ENCODE data around the gene NEK5. TPM values are rescaled to one million over a fixed set of nuclear protein-coding genes. Genes with fewer than 3 reads are reported as not detected.

NEK5 gene
- polyA plus RNA-seq, 1 donor, result 2.3 TPM

- no peaks in the 10 kb centered on the region for H3K27me3 ChIP-seq (ENCODE audit: control insufficient read depth, insufficient read depth, low read length)
- H3K36me3 ChIP-seq (ENCODE audit: control insufficient read depth, insufficient read depth, low read length), result peaks cover 20% of the 10 kb centered on the region
- WGBS (ENCODE audit: insufficient coverage, low lambda C conversion rate), result no CpG with 5 or more reads among the region's 3 CpGs
Observed at GRCh38 chr13:52016296-52016695, 112.6 kb downstream of the NEK5 start.

GRCh38 chr13:52012512-52012836, 116.4 kb downstream of the NEK5 start:
- Histone ChIP-seq H3K27ac (ENCODE audit: low read length) (peak overlapping the region; percentile 30), H3K4me3 (ENCODE audit: low read length) (peak overlapping the region; percentile 88), H3K36me3 (ENCODE audit: control insufficient read depth, insufficient read depth, low read length) (peaks cover under 1% of the 10 kb centered on the region), H3K4me1 (ENCODE audit: control insufficient read depth, insufficient read depth, low read length) (no peaks in the 10 kb centered on the region), H3K27me3 (ENCODE audit: control insufficient read depth, insufficient read depth, low read length) (no peaks in the 10 kb centered on the region), H3K9me3 (ENCODE audit: control insufficient read depth, low read depth, low read length) (no peaks in the 10 kb centered on the region)
- DNase-seq, result no peak
- 0% methylated on average over 6 of the region's 8 CpGs for WGBS (ENCODE audit: insufficient coverage, low lambda C conversion rate)

More at GRCh38 chr13:52016296-52016695, 112.6 kb downstream of the NEK5 start:
- Histone ChIP-seq H3K4me1 (ENCODE audit: control insufficient read depth, insufficient read depth, low read length) (no peaks in the 10 kb centered on the region), H3K27ac (ENCODE audit: low read length) (no peak overlapping the region), H3K4me3 (ENCODE audit: low read length) (no peak overlapping the region), H3K9me3 (ENCODE audit: control insufficient read depth, low read depth, low read length) (no peaks in the 10 kb centered on the region)
- no peak for DNase-seq

GRCh38 chr13:52011632-52012511, 117.0 kb downstream of the NEK5 start, which contains the start of gene ALG11:
Gene ALG11, plus strand, starts transcription at chr13:52012398. Its CDS starts 21 bp downstream, at chr13:52012419.
- WGBS (ENCODE audit: insufficient coverage, low lambda C conversion rate), result no CpG with 5 or more reads among the region's 82 CpGs
- Histone ChIP-seq H3K4me1 (ENCODE audit: control insufficient read depth, insufficient read depth, low read length) (peaks cover 2% of the 10 kb centered on the region), H3K9me3 (ENCODE audit: control insufficient read depth, low read depth, low read length) (no peaks in the 10 kb centered on the region), H3K36me3 (ENCODE audit: control insufficient read depth, insufficient read depth, low read length) (no peaks in the 10 kb centered on the region), H3K27ac (ENCODE audit: low read length) (peak within 1 kb of the TSS; percentile 74), H3K4me3 (ENCODE audit: low read length) (peak within 1 kb of the TSS; percentile 88), H3K27me3 (ENCODE audit: control insufficient read depth, insufficient read depth, low read length) (no peaks in the 10 kb centered on the region)
- peak; percentile 98 to 99 for DNase-seq

- Histone ChIP-seq H3K36me3 (ENCODE audit: control insufficient read depth, insufficient read depth, low read length) (no peaks in the 10 kb centered on the region), H3K9me3 (ENCODE audit: control insufficient read depth, low read depth, low read length) (no peaks in the 10 kb centered on the region), H3K27me3 (ENCODE audit: control insufficient read depth, insufficient read depth, low read length) (no peaks in the 10 kb centered on the region), H3K4me1 (ENCODE audit: control insufficient read depth, insufficient read depth, low read length) (peaks cover 6% of the 10 kb centered on the region), H3K4me3 (ENCODE audit: low read length) (peak within 1 kb of the TSS; percentile 88), H3K27ac (ENCODE audit: low read length) (peak within 1 kb of the TSS; percentile 74)
- peak in 1 of 2 donors; percentile 66 for DNase-seq
- WGBS (ENCODE audit: insufficient coverage, low lambda C conversion rate), result no CpG with 5 or more reads among the region's 46 CpGs
Observed at GRCh38 chr13:52010890-52011631, 117.8 kb downstream of the NEK5 start, which contains the start of gene ATP7B. Gene ATP7B, minus strand, starts transcription at chr13:52011450. Its CDS starts 113 bp downstream, at chr13:52011337.

- peaks cover 15% of the 10 kb centered on the region for H3K4me1 ChIP-seq (ENCODE audit: control insufficient read depth, insufficient read depth, low read length)
- DNase-seq, result no peak
- no CpG with 5 or more reads among the region's 6 CpGs for WGBS (ENCODE audit: insufficient coverage, low lambda C conversion rate)
- H3K4me3 ChIP-seq (ENCODE audit: low read length), result no peak overlapping the region
- no peak overlapping the region for H3K27ac ChIP-seq (ENCODE audit: low read length)
- no peaks in the 10 kb centered on the region for H3K27me3 ChIP-seq (ENCODE audit: control insufficient read depth, insufficient read depth, low read length)
- H3K9me3 ChIP-seq (ENCODE audit: control insufficient read depth, low read depth, low read length), result no peaks in the 10 kb centered on the region
- H3K36me3 ChIP-seq (ENCODE audit: control insufficient read depth, insufficient read depth, low read length), result no peaks in the 10 kb centered on the region
Observed at GRCh38 chr13:52009946-52010345, 118.9 kb downstream of the NEK5 start.

GRCh38 chr13:52006523-52007245, 122.2 kb downstream of the NEK5 start:
- peak overlapping the region; percentile 73 for H3K27ac ChIP-seq (ENCODE audit: low read length)
- WGBS (ENCODE audit: insufficient coverage, low lambda C conversion rate), result 80% methylated on average over 1 of the region's 8 CpGs
- H3K4me3 ChIP-seq (ENCODE audit: low read length), result peak overlapping the region; percentile 8
- peaks cover 29% of the 10 kb centered on the region for H3K4me1 ChIP-seq (ENCODE audit: control insufficient read depth, insufficient read depth, low read length)
- DNase-seq, result peak; percentile 66 to 85
- no peaks in the 10 kb centered on the region for H3K36me3 ChIP-seq (ENCODE audit: control insufficient read depth, insufficient read depth, low read length)
- no peaks in the 10 kb centered on the region for H3K27me3 ChIP-seq (ENCODE audit: control insufficient read depth, insufficient read depth, low read length)
- no peaks in the 10 kb centered on the region for H3K9me3 ChIP-seq (ENCODE audit: control insufficient read depth, low read depth, low read length)

- H3K27me3 ChIP-seq (ENCODE audit: control insufficient read depth, insufficient read depth, low read length), result no peaks in the 10 kb centered on the region
- H3K4me3 ChIP-seq (ENCODE audit: low read length), result peak overlapping the region; percentile 8
- no peaks in the 10 kb centered on the region for H3K9me3 ChIP-seq (ENCODE audit: control insufficient read depth, low read depth, low read length)
- H3K27ac ChIP-seq (ENCODE audit: low read length), result peak overlapping the region; percentile 73
- H3K4me1 ChIP-seq (ENCODE audit: control insufficient read depth, insufficient read depth, low read length), result peaks cover 29% of the 10 kb centered on the region
- DNase-seq, result peak in 1 of 2 donors; percentile 73
- H3K36me3 ChIP-seq (ENCODE audit: control insufficient read depth, insufficient read depth, low read length), result no peaks in the 10 kb centered on the region
- WGBS (ENCODE audit: insufficient coverage, low lambda C conversion rate), result 89% methylated on average over 3 of the region's 13 CpGs
Observed at GRCh38 chr13:52005841-52006522, 122.9 kb downstream of the NEK5 start.

GRCh38 chr13:52004511-52005170, 124.2 kb downstream of the NEK5 start:
- peaks cover 35% of the 10 kb centered on the region for H3K4me1 ChIP-seq (ENCODE audit: control insufficient read depth, insufficient read depth, low read length)
- H3K4me3 ChIP-seq (ENCODE audit: low read length), result no peak overlapping the region
- no peaks in the 10 kb centered on the region for H3K36me3 ChIP-seq (ENCODE audit: control insufficient read depth, insufficient read depth, low read length)
- peak overlapping the region; percentile 44 for H3K27ac ChIP-seq (ENCODE audit: low read length)
- no peaks in the 10 kb centered on the region for H3K9me3 ChIP-seq (ENCODE audit: control insufficient read depth, low read depth, low read length)
- DNase-seq, result peak in 1 of 2 donors; percentile 65
- no peaks in the 10 kb centered on the region for H3K27me3 ChIP-seq (ENCODE audit: control insufficient read depth, insufficient read depth, low read length)
- no CpG with 5 or more reads among the region's 7 CpGs for WGBS (ENCODE audit: insufficient coverage, low lambda C conversion rate)

GRCh38 chr13:52003541-52003940, 125.3 kb downstream of the NEK5 start:
- Histone ChIP-seq H3K4me3 (ENCODE audit: low read length) (no peak overlapping the region), H3K36me3 (ENCODE audit: control insufficient read depth, insufficient read depth, low read length) (no peaks in the 10 kb centered on the region), H3K27ac (ENCODE audit: low read length) (peak overlapping the region; percentile 17), H3K27me3 (ENCODE audit: control insufficient read depth, insufficient read depth, low read length) (no peaks in the 10 kb centered on the region), H3K9me3 (ENCODE audit: control insufficient read depth, low read depth, low read length) (no peaks in the 10 kb centered on the region), H3K4me1 (ENCODE audit: control insufficient read depth, insufficient read depth, low read length) (peaks cover 46% of the 10 kb centered on the region)
- WGBS (ENCODE audit: insufficient coverage, low lambda C conversion rate), result no CpG with 5 or more reads among the region's 4 CpGs
- peak in 1 of 2 donors; percentile 74 for DNase-seq

All from large intestine (tissue), 3 donors.